DOHH2 (cell line): Measurements from ENCODE around the gene RNGTT.

Experiments
- CTCF ChIP-seq: fragments of 200-600 bp; sonication (generic); IDR thresholded peaks from one replicate; pipeline ENCODE4 v1.5.1; 2014; ENCODE audit warnings: antibody characterized with exemption, mild to moderate bottlenecking, low read depth, low read length; ENCODE audit not compliant: poor library complexity, severe bottlenecking
- EZH2phosphoT487 ChIP-seq: fragments of 200-600 bp; sonication (generic); IDR thresholded peaks from 2 replicates; pipeline ENCODE4 v1.6.1; 2017; ENCODE audit warnings: borderline replicate concordance, mild to moderate bottlenecking, antibody characterized with exemption, low read length, moderate library complexity, mixed read lengths

GRCh38 chr6:88984606-88985005, 21.2 kb upstream of the RNGTT start:
- TF ChIP-seq CTCF (no peak), EZH2phosphoT487 (no peak)
